NCI-H748 treated with DMSO at 0.1 percent for 48 hours (cell line): ENCODE data around the gene RAMAC.
"Not testable (repeated sequence)": the region's sequence is repeated elsewhere in the genome, so short reads cannot be mapped to it uniquely, and the experiment has no call there.

Experiments used
- DNase-seq: peaks from one replicate; lab custom pipeline; 2025; lab: John Stamatoyannopoulos, UW

RAMAC gene

GRCh38 chr15:82985688-82986441 lies at the start of gene RAMAC:
TSS of gene RAMAC (plus strand) at chr15:82986210. CDS start at chr15:82989019, 2,809 bp downstream.
- peak; percentile 71 for DNase-seq

- DNase-seq = no peak
These were observed 48.9 kb upstream of the RAMAC start for GRCh38 chr15:82936966-82937711.

DNA sequence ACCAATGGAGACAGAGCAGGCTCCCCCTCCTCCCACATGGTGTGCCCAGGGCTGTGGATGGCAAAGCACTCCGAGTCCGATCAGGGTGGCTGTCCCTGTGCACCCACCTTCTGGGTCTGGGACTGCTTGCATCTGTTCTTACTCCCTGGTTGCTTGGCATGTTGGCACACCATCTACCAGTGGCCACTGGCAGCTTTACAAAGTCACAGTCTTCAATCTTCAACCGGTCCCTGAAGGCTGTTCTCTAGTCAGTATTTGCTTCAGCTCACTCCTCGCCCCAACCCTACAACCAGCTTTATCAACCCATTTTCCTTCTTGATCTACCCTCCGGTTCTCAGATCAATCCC lies 48.3 kb upstream of the RAMAC start:
- DNase-seq = no peak

GRCh38 chr15:82939678-82940077 lies 46.3 kb upstream of the RAMAC start:
- not testable (repeated sequence) for DNase-seq

DNA sequence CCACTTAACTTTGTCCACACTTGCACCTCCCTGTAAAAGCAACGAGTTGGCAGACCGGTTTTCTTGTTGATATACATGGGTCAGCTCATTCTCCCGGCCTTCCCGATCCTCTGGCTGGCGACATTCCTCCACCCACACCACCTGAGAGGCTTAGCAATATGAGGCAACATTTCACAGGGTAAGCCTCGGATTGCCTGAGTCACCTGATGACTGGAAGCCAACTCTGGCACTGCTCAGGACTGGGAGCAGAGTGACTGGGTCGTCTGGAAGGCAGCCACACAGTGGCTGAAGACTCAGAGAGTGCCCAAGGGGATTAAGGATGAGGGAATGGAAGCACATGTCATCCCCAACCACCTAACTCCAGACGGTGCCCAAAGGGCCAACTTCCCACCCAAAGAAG lies 43.3 kb upstream of the RAMAC start:
- DNase-seq = no peak

- DNase-seq = no peak
These were observed 42.8 kb upstream of the RAMAC start for GRCh38 chr15:82943176-82943575.

- no peak for DNase-seq
These were observed 42.0 kb upstream of the RAMAC start for GRCh38 chr15:82944056-82944455.

- no peak for DNase-seq
These were observed 41.2 kb upstream of the RAMAC start for GRCh38 chr15:82944821-82945220.

DNA sequence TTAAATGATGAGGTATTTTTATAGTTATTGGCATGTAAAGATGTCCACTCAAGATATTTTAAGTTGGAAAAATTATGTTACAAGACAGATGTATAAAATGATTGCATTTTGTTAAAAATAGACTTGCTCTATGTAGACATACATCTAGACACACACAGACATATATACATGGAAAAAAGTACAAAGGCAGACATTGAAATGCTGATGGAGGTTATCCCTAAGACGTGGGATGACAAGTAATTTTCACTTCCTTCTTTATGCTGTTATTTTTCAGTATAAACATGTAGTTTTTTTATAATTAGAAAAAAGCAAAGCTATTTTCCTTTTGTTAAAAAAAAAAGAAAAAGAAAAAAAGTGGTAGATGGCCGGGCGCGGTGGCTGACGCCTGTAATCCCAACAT lies 40.7 kb upstream of the RAMAC start:
- no peak for DNase-seq

DNA sequence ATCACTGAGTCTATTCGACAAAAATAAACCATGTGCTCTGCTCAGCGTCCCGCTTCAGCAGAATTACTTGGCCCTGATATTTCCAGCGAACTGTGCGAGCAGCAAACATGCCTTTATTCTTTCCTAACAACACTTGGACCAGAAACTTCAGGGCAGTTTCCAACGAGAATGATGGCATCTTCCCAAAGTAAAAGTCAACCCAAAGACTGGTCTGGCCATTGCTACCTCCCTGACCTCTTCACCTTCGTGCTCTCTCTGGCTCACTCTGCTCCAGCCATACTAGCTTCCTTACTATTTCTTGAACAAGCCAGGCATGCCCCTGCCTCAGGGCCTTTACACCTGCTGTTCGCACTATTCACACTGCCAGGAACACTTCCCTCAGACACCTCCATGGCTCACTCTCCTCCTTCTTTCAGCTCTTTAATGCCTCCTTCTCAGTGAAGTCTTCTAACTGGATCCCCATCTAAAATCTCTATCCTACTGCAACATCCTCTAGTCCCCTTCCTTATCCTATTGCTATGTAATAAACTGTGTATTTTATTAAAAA lies 39.8 kb upstream of the RAMAC start:
- DNase-seq = no peak

DNA sequence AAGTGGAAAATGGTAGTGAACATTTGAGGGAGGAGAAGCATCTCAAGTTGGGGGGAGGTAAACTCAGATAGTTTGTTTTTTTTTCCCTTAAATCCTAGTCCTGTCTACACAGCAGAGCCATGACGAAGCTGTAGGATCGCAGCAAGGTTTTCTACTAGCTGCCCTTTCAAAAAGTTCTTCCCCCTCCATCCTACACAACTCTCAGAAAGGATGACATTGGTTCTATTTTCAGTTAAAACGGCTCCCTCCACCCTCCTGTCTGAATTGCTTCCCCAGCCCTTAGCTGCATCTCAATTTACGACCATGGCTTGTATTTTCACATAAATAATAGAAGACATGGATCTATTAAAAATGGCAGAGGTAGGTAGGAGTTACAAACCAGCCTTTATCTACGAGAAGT lies 35.7 kb upstream of the RAMAC start:
- DNase-seq = no peak

DNA sequence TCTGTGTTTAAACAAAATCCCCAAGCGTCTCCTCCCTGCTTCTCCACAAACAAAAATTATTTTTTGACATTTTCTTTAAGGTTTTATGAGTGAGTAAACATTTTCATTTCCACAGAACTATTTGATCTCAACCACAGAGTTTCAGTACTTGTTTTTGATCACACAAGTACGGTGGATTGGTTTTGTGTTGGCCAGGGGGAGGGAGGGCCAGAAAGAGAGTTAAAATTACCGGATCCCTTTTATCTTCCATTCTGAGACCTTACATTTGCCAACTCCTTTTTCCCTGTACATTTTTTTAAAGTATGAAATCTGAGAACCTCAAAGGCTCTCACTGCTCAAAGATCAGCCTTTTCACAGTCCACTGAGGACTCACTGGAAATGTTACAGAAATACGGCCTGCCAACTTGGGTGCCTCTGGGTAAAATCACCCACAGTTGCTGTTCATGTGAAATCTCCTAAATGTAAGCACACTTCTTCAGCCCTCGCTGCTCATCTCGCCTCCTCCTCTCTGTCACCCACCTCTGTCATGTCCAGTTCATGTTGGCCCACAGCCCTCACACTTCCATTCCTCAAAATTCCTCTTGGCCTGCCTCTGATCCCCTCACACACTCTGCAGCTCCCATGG lies 35.2 kb upstream of the RAMAC start:
- DNase-seq = no peak

- no peak for DNase-seq
These were observed 34.4 kb upstream of the RAMAC start for GRCh38 chr15:82951472-82952157.

GRCh38 chr15:82952158-82953081 lies 33.6 kb upstream of the RAMAC start, which contains the start of gene HOMER2:
TSS of gene HOMER2 (minus strand) at chr15:82952720. CDS start at chr15:82952535, 185 bp downstream.
- no peak for DNase-seq

GRCh38 chr15:82958638-82959037 lies 27.4 kb upstream of the RAMAC start:
- DNase-seq = no peak

GRCh38 chr15:82959423-82959822 lies 26.6 kb upstream of the RAMAC start:
- no peak for DNase-seq

DNA sequence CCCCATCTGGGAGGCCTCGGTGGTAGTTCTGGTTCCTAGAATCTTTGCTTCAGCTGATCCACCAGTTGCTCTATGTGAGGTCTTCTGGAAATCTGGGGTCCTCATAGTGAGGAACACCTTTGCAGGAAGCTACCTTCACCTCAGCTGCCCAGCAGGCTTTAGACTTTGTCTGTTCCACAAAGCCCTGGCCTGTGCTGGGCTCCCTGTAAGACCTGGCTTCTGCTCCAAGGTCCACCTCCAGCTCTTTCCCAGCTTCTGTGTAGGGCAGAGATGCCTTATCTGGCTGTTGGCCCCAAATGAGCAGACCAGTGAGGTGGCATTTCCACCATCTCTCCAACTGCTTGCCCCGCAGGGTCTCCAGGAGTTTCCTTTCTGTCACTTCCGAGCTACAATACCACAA lies 25.2 kb upstream of the RAMAC start:
- DNase-seq = no peak

DNA sequence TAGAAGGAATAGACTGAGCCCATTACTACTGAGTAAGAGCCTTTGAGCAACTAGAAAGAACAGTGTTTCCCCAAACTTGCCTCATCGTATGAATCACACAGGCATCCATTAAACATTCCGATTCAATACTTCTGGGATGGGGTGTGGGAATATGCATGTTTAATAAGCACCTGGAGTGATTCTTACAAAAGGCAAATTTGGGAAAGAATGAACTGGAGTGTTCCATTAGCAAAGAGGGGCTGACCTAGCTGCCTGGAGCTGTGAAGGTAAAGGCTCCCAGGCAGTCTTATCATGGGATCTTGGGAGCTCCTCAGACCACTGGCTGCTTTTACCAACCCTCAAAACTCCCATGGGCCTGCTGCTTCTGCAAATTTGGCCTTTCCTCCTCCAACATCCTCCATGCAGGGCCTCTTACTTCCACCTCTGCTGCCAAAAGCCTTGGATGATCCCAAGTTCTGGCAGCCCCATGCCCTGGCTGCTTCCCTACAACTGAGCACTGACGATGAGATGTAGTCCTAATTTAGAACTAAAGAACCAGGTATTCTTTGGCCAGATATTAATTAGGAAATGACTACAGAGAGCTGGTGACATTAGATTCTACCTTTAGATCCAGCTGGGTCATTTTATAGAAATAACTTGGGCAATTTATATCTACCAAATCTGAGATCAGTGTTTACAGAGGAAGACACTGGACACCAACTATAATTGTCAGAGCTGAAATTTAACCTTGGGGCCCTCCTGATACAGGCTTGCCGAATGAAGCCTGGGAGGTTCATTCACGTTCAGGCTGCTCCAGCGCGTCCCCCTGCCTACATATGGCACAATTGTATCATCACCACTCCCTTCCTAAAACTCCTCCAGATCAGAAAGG lies 22.3 kb upstream of the RAMAC start:
- DNase-seq = no peak

- no peak for DNase-seq
These were observed 21.1 kb upstream of the RAMAC start for GRCh38 chr15:82964890-82965289.

- no peak for DNase-seq
These were observed 19.3 kb upstream of the RAMAC start for GRCh38 chr15:82966671-82967071.
